Lower leg skin (tissue), 4 donors: ENCODE data around the gene BUB1B. TPM values are rescaled to one million over a fixed set of nuclear protein-coding genes. Genes with fewer than 3 reads are reported as not detected.

Experiments
- DNase-seq, 2 donors: peaks; one replicate each; pipeline ENCODE4 v3.0.0-alpha.2; 2019; ENCODE audit warnings: low spot score in 2 of 2
- H3K4me3 ChIP-seq: fragments of 200-600 bp; sonication (generic); 2 replicates; pipeline ENCODE4 v1.5.1; 2017; ENCODE audit warnings: mild to moderate bottlenecking, low read depth; ENCODE audit not compliant: poor library complexity, severe bottlenecking
- CTCF ChIP-seq, 3 donors: fragments of 450-650 bp; IDR thresholded peaks; one replicate each; pipeline ENCODE4 v1.5.1; 2016; ENCODE audit warnings: antibody characterized with exemption in 3 of 3, mild to moderate bottlenecking in 3 of 3, moderate library complexity in 2 of 3
- POLR2A ChIP-seq, 2 donors: fragments of 450-650 bp; IDR thresholded peaks; one replicate each; pipeline ENCODE4 v1.6.1; 2016 to 2017; ENCODE audit warnings: antibody characterized with exemption in 2 of 2, mild to moderate bottlenecking in 1 of 2, moderate library complexity in 1 of 2
- WGBS, 2 donors: methylation state at CpG; one replicate each; pipeline ENCODE4 v1.1.5; 2018; 5-methylcytosine and 5-hydroxymethylcytosine counted together
- intact Hi-C: fragments of 100-400 bp; cut with DNase I; formaldehyde crosslinking; loops from one replicate; pipeline ENCODE4 v1.15.0; 2023; ENCODE audit warnings: low total_unique reads
- total RNA-seq, 4 donors: library from RNA; depleted of rRNA; stranded (reverse); fragments of >200 nt; gene quantifications; one replicate each; pipeline ENCODE4 v1.1.0, GENCODE V29; 2016

Gene BUB1B
- total RNA-seq, 4 donors from 2014 or later: 1.3 to 4.5 (median 2.1) TPM

GRCh38 chr15:40182358-40183029 is 21.6 kb downstream of the BUB1B start:
- WGBS, 2 donors: 82 to 83% methylated on average over 1 of the region's 1 CpG
- intact Hi-C loops: no loop called here
- no peak for TF ChIP-seq POLR2A (IDR thresholded peaks at IDR 0.05)
- TF ChIP-seq CTCF (IDR thresholded peaks at IDR 0.05): no peak
- DNase-seq: no peak
- H3K4me3 ChIP-seq: no peak overlapping the region

GRCh38 chr15:40183636-40184463 is 23.0 kb downstream of the BUB1B start:
- intact Hi-C loops: no loop called here
- WGBS, 2 donors: 84 to 90% methylated on average over 9 of the region's 9 CpGs

GRCh38 chr15:40190591-40190990 is 29.7 kb downstream of the BUB1B start:
- TF ChIP-seq CTCF (IDR thresholded peaks at IDR 0.05) (no peak), POLR2A (IDR thresholded peaks at IDR 0.05) (no peak)
- DNase-seq: no peak
- 89 to 94% methylated on average over 6 of the region's 6 CpGs for WGBS, 2 donors
- H3K4me3 ChIP-seq: no peak overlapping the region
- intact Hi-C loops: no loop called here

More at GRCh38 chr15:40183636-40184463, 23.0 kb downstream of the BUB1B start:
- no peak overlapping the region for H3K4me3 ChIP-seq
- DNase-seq: no peak
- no peak for TF ChIP-seq POLR2A (IDR thresholded peaks at IDR 0.05)
- no peak for TF ChIP-seq CTCF (IDR thresholded peaks at IDR 0.05)

- no peak for DNase-seq
- no peak overlapping the region for H3K4me3 ChIP-seq
- TF ChIP-seq CTCF (IDR thresholded peaks at IDR 0.05): no peak
- TF ChIP-seq POLR2A (IDR thresholded peaks at IDR 0.05): no peak
- WGBS, 2 donors: 74 to 79% methylated on average over 1 of the region's 1 CpG
- intact Hi-C loops: no loop called here
These were observed 32.1 kb downstream of the BUB1B start for GRCh38 chr15:40192942-40193341.

GRCh38 chr15:40197434-40197833 is 36.6 kb downstream of the BUB1B start:
- H3K4me3 ChIP-seq: no peak overlapping the region
- TF ChIP-seq POLR2A (IDR thresholded peaks at IDR 0.05) (no peak), CTCF (IDR thresholded peaks at IDR 0.05) (no peak)
- DNase-seq: no peak
- intact Hi-C loops: no loop called here
- 96 to 97% methylated on average over 1 of the region's 1 CpG for WGBS, 2 donors
